Measurements from ENCODE around the gene MAP3K7. TPM values are rescaled to one million over a fixed set of nuclear protein-coding genes. Genes with fewer than 3 reads are reported as not detected.
A peak's percentile ranks its signal among the peaks of the same experiment; 100 is the strongest.

Gene MAP3K7
- total RNA-seq (10 to 100 TPM; 30.2 to 56.9 (median 43.0) TPM), polyA plus RNA-seq (10 to 100 TPM; 15.6 to 23.9 (median 22.2) TPM)
- long read RNA-seq, donor 1, full-length matches to known transcripts = 10 of 10 reads
- long read RNA-seq, donor 1, partial matches to known transcripts = 0 of 10 reads
- long read RNA-seq, donor 1, other reads (novel, unspliced or antisense) = 0 of 10 reads
- long read RNA-seq, donor 2, full-length matches to known transcripts = 9 of 9 reads
- long read RNA-seq, donor 2, partial matches to known transcripts = 0 of 9 reads
- long read RNA-seq, donor 2, other reads (novel, unspliced or antisense) = 0 of 9 reads

- TF ChIP-seq POLR2AphosphoS5 (IDR thresholded peaks at IDR 0.05) = peak; percentile 90 to 94 (median 90)
- peak in 1 of 11 experiments; percentile 7 for TF ChIP-seq CTCF (IDR thresholded peaks at IDR 0.05 in 8 of 11, conservative IDR thresholded peaks at IDR 0.05 in 3 of 11)
- peak in 2 of 3 donors; percentile 57 to 58 for TF ChIP-seq POLR2A (IDR thresholded peaks at IDR 0.05)
- peak; percentile 96 for DNase-seq
- intact Hi-C loops (cut with DNase I; ENCODE audit: low total_unique reads) = no loop called here
Measured at GRCh38 chr6:90586836-90587638, at the start of gene MAP3K7. MAP3K7 (minus strand) TSS chr6:90587072; CDS start chr6:90586883, 189 bp downstream.

GRCh38 chr6:90631046-90631445, 44.2 kb upstream of the MAP3K7 start:
- peaks cover 0 to 4% (median 0%) of the 10 kb centered on the region in 8 donors for H3K9me3 ChIP-seq
- peak overlapping the region in 1 of 8 donors; percentile 24 for H3K4me3 ChIP-seq
- H3K27me3 ChIP-seq (replicated peaks in 1 of 7) = no peaks in the 10 kb centered on the region
- H3K27ac ChIP-seq = peak overlapping the region in 2 of 8 donors; percentile 42 to 53
- 11 to 23% (median 13%) methylated on average over 1 of the region's 1 CpG for WGBS, 5 donors
- TF ChIP-seq CTCF (IDR thresholded peaks at IDR 0.05 in 8 of 11, conservative IDR thresholded peaks at IDR 0.05 in 3 of 11) (no peak), POLR2A (IDR thresholded peaks at IDR 0.05) (no peak), POLR2AphosphoS5 (IDR thresholded peaks at IDR 0.05) (no peak)
- peaks cover 0 to 6% (median 0%) of the 10 kb centered on the region in 6 donors for H3K4me1 ChIP-seq
- H3K36me3 ChIP-seq = no peaks in the 10 kb centered on the region
- intact Hi-C loops (cut with DNase I; ENCODE audit: low total_unique reads) = no loop called here
- DNase-seq = no peak

More at GRCh38 chr6:90586836-90587638, at the start of gene MAP3K7:
- Histone ChIP-seq H3K9me3 (no peaks in the 10 kb centered on the region), H3K36me3 (no peaks in the 10 kb centered on the region), H3K27me3 (replicated peaks in 1 of 7) (peaks cover 0 to 11% (median 0%) of the 10 kb centered on the region in 7 donors), H3K4me3 (peak within 1 kb of the TSS; percentile 75 to 98 (median 89)), H3K4me1 (peaks cover 12 to 46% (median 42%) of the 10 kb centered on the region in 6 donors), H3K27ac (peak within 1 kb of the TSS; percentile 76 to 97 (median 95))
- WGBS, 5 donors = 0 to 1% (median 1%) methylated on average over 41 to 58 of the region's 58 CpGs

GRCh38 chr6:90621581-90621980, 34.7 kb upstream of the MAP3K7 start:
- Histone ChIP-seq H3K4me1 (no peaks in the 10 kb centered on the region), H3K4me3 (no peak overlapping the region), H3K36me3 (no peaks in the 10 kb centered on the region), H3K27ac (no peak overlapping the region), H3K9me3 (peaks cover 0 to 16% (median 0%) of the 10 kb centered on the region in 8 donors), H3K27me3 (replicated peaks in 1 of 7) (peaks cover 0 to 22% (median 0%) of the 10 kb centered on the region in 7 donors)
- DNase-seq = no peak
- WGBS, 5 donors = 85 to 100% (median 91%) methylated on average over 2 of the region's 2 CpGs
- intact Hi-C loops (cut with DNase I; ENCODE audit: low total_unique reads) = no loop called here
- TF ChIP-seq POLR2AphosphoS5 (IDR thresholded peaks at IDR 0.05) (no peak), CTCF (IDR thresholded peaks at IDR 0.05 in 8 of 11, conservative IDR thresholded peaks at IDR 0.05 in 3 of 11) (no peak), POLR2A (IDR thresholded peaks at IDR 0.05) (no peak)

- H3K27ac ChIP-seq = no peak overlapping the region
- WGBS, 5 donors = 56 to 83% (median 77%) methylated on average over 2 of the region's 2 CpGs
- H3K27me3 ChIP-seq (replicated peaks in 1 of 7) = peaks cover 0 to 43% (median 0%) of the 10 kb centered on the region in 7 donors
- H3K9me3 ChIP-seq = no peaks in the 10 kb centered on the region
- H3K4me3 ChIP-seq = no peak overlapping the region
- H3K36me3 ChIP-seq = no peaks in the 10 kb centered on the region
- TF ChIP-seq POLR2AphosphoS5 (IDR thresholded peaks at IDR 0.05) = no peak
- TF ChIP-seq CTCF (IDR thresholded peaks at IDR 0.05 in 8 of 11, conservative IDR thresholded peaks at IDR 0.05 in 3 of 11) = no peak
- TF ChIP-seq POLR2A (IDR thresholded peaks at IDR 0.05) = no peak
- no peak for DNase-seq
- intact Hi-C loops (cut with DNase I; ENCODE audit: low total_unique reads) = no loop called here
- no peaks in the 10 kb centered on the region for H3K4me1 ChIP-seq
Measured at GRCh38 chr6:90619221-90619620, 32.3 kb upstream of the MAP3K7 start.
